Natural killer cell (primary cell): ENCODE data around the gene DCD. TPM values are rescaled to one million over a fixed set of nuclear protein-coding genes. Genes with fewer than 3 reads are reported as not detected.

Source experiments
- ATAC-seq, 3 donors: fragments of 150-1000 bp in 2 of 3; fragments of 200-7000 bp in 1 of 3; cut with Tn5 transposase; 1 replicate in 1 of 3; 2 replicates in 2 of 3; pipeline ENCODE4 v1.10.0; 2021; ENCODE audit warnings: mild to moderate bottlenecking in 2 of 3, moderate library complexity in 2 of 3
- DNase-seq, 2 donors: peaks; one replicate each; pipeline versions ENCODE4 v3.0.0 to v3.0.0-alpha.2; 2013 to 2021; ENCODE audit warnings: mixed read lengths in 1 of 2
- H3K27ac ChIP-seq: one replicate; pipeline ENCODE4 v1.5.1; 2013; ENCODE audit warnings: mild to moderate bottlenecking, low read length
- H3K27me3 ChIP-seq: one replicate; pipeline ENCODE4 v1.6.1; 2013; ENCODE audit warnings: low read length; ENCODE audit not compliant: control insufficient read depth, insufficient read depth
- H3K36me3 ChIP-seq: one replicate; pipeline ENCODE4 v1.6.1; 2013; ENCODE audit warnings: low read length; ENCODE audit not compliant: control insufficient read depth, insufficient read depth
- H3K4me1 ChIP-seq: one replicate; pipeline ENCODE4 v1.6.1; 2013; ENCODE audit warnings: low read length; ENCODE audit not compliant: control insufficient read depth, insufficient read depth
- H3K4me3 ChIP-seq: one replicate; pipeline ENCODE4 v1.5.1; 2013; ENCODE audit warnings: low read length
- H3K9me3 ChIP-seq: one replicate; pipeline ENCODE4 v1.6.1; 2013; ENCODE audit warnings: low read length; ENCODE audit not compliant: control insufficient read depth, insufficient read depth
- H3K27ac Mint-ChIP-seq, 2 donors: one replicate each; pipeline ENCODE4 v1.8.0; 2022; ENCODE audit warnings: mild to moderate bottlenecking in 2 of 2, mixed read lengths in 2 of 2, moderate library complexity in 1 of 2
- H3K27me3 Mint-ChIP-seq, 2 donors: one replicate each; pipeline ENCODE4 v1.8.0; 2022; ENCODE audit warnings: low read depth in 2 of 2, mixed read lengths in 2 of 2
- H3K36me3 Mint-ChIP-seq: one replicate; pipeline ENCODE4 v1.8.0; 2022; ENCODE audit warnings: mixed read lengths
- H3K4me1 Mint-ChIP-seq, 2 donors: one replicate each; pipeline ENCODE4 v1.8.0; 2022; ENCODE audit warnings: mixed read lengths in 2 of 2
- H3K4me3 Mint-ChIP-seq: one replicate; pipeline ENCODE4 v1.8.0; 2022; ENCODE audit warnings: mild to moderate bottlenecking, moderate library complexity, mixed read lengths
- H3K9me3 Mint-ChIP-seq, 2 donors: one replicate each; pipeline ENCODE4 v1.8.0; 2022; ENCODE audit warnings: mixed read lengths in 2 of 2
- WGBS: methylation state at CpG from one replicate; pipeline ENCODE4 v1.1.7; 2013; ENCODE audit warnings: missing lambda C conversion rate; ENCODE audit not compliant: insufficient coverage; 5-methylcytosine and 5-hydroxymethylcytosine counted together
- intact Hi-C: fragments of 100-400 bp; cut with micrococcal nuclease; formaldehyde crosslinking; loops from one replicate; pipeline ENCODE4 v1.14.2; 2022
- total RNA-seq, 4 donors: library from RNA; stranded (reverse); fragments of 120-200 nt in 1 of 4; gene quantifications; one replicate each; pipeline versions ENCODE4 v1.2.3 to v1.2.4, GENCODE V29; 2013 to 2022
- TF ChIP-seq, protein P1 (sequence below): fragments of 200-600 bp; IDR thresholded peaks from one replicate; pipeline ENCODE4 v1.8.0; 2022; ENCODE audit warnings: antibody characterized with exemption

Gene DCD
- total RNA-seq, 3 donors from 2014 or later (not counting 1 experiment from before 2014, with no cell fraction given): not detected

DNA sequence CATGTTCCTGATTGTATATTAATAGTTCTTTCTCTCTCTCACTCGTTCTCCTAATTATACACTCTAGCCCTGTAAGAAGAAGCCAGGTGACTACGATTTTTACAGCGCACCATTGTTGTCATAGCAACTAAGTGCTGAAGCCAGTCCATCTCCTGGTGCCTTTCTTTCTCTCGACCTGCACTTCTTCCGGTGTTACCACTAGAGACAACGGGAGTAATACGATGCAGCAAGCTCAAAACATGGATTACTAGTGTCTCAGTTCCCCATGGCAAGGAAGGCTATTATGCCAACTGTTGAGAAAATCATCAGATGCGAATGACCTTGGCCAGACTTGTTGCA lies 40.8 kb upstream of the DCD start:
- Mint-ChIP-seq H3K36me3 (no peaks in the 10 kb centered on the region), H3K9me3 (no peaks in the 10 kb centered on the region), H3K27ac (no peak overlapping the region), H3K4me1 (no peaks in the 10 kb centered on the region), H3K4me3 (no peak overlapping the region), H3K27me3 (peaks cover 42 to 61% of the 10 kb centered on the region in 2 donors)
- WGBS: 87% methylated on average over 8 of the region's 8 CpGs
- DNase-seq (no peak), ATAC-seq (no peak)
- Histone ChIP-seq H3K27me3 (peaks cover 6% of the 10 kb centered on the region), H3K36me3 (no peaks in the 10 kb centered on the region), H3K4me1 (no peaks in the 10 kb centered on the region), H3K4me3 (no peak overlapping the region), H3K27ac (no peak overlapping the region), H3K9me3 (no peaks in the 10 kb centered on the region)
- intact Hi-C loops: no loop called here
- TF ChIP-seq, protein P1, sequence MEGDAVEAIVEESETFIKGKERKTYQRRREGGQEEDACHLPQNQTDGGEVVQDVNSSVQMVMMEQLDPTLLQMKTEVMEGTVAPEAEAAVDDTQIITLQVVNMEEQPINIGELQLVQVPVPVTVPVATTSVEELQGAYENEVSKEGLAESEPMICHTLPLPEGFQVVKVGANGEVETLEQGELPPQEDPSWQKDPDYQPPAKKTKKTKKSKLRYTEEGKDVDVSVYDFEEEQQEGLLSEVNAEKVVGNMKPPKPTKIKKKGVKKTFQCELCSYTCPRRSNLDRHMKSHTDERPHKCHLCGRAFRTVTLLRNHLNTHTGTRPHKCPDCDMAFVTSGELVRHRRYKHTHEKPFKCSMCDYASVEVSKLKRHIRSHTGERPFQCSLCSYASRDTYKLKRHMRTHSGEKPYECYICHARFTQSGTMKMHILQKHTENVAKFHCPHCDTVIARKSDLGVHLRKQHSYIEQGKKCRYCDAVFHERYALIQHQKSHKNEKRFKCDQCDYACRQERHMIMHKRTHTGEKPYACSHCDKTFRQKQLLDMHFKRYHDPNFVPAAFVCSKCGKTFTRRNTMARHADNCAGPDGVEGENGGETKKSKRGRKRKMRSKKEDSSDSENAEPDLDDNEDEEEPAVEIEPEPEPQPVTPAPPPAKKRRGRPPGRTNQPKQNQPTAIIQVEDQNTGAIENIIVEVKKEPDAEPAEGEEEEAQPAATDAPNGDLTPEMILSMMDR: no peak

DNA sequence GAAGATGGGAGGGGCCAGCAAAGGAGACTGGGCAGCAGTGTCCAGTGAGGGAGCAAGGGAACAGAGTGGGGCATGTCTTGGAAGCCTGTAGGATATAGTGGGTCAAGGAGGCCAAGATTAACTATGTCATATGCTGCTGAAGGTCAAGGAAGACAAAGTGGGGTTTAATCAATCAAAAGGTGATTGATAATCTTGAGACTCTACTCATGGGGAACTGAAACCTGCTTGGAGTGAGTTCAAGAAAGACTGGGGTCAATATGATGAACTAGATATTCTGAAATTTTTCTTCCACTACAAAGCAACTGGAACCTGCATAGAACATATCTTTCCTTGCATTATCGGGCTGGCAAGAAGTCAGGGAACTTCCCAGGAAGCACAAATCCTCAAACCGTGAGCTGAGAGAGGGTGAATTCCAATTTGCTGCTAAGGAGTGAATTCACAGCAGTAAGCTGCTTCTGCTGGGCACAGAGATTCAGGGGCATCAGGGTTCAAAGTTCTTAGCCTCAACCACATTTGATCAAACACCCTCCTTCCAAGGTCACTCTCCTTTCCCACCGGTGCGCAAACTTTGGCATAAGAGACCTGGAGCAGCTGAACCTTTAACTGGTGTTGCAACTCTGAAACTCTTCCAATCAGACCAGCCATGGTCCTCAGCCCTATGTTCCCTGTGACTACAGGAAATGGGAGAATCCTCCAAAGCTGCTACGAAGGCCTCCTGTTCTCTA lies 40.3 kb upstream of the DCD start:
- DNase-seq: no peak
- Histone ChIP-seq H3K36me3 (no peaks in the 10 kb centered on the region), H3K27me3 (peaks cover 6% of the 10 kb centered on the region), H3K4me3 (no peak overlapping the region), H3K27ac (no peak overlapping the region), H3K4me1 (no peaks in the 10 kb centered on the region), H3K9me3 (no peaks in the 10 kb centered on the region)
- no peak for ATAC-seq
- H3K27me3 Mint-ChIP-seq: peaks cover 43 to 61% of the 10 kb centered on the region in 2 donors
- H3K4me1 Mint-ChIP-seq: no peaks in the 10 kb centered on the region
- TF ChIP-seq, protein P1: no peak
- H3K27ac Mint-ChIP-seq: no peak overlapping the region
- 93% methylated on average over 5 of the region's 5 CpGs for WGBS
- no peaks in the 10 kb centered on the region for H3K9me3 Mint-ChIP-seq
- intact Hi-C loops: no loop called here
- no peak overlapping the region for H3K4me3 Mint-ChIP-seq
- no peaks in the 10 kb centered on the region for H3K36me3 Mint-ChIP-seq

DNA sequence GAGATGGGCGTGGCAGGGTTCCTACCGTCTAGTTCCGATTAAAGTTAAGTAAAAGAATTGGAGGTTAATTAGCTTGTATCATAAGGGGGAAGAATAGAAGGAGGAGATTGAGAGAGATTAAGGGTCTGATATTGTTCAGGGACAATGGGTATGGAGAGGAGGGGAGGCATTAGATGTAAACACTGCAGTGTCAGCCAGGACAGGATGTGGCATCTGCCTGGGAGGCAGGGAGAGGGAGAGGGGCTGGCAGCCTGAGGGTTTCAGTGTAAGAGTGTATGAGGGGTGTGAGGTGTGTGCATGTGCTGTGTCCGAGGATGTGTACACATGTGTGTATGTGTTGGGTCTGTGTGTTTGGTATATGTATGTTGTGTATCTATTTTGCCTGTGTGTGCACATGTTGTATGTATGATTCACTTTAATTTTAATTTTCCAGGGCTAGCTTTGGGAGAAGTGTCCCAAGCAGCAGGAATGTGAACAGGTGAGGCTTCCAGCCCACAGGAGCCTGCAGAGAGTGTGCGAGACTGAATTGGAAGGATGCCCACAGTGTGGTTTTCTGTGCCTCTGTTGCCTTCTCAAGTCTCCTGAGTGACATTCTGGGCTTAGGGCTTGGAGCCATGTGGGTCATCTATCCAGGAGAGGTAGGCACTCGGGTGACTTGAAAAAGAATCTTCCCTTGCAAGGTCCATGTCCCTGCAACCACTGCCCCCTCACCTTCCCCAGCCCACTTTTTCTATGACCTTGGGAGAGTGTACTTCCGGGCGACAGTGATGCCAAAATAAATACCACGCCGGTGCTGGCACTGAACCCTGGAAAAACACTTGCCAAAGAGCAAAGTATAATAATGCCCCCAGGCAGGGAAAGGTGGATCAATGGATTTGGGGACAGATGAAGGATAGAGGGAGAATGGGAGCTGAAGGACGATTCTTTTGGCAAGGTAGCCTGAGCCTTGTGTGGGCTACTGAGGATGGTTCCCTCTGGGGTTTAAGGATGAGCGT lies 36.8 kb upstream of the DCD start:
- no peak for ATAC-seq

More for the DNA sequence above, 36.8 kb upstream of the DCD start:
- no peaks in the 10 kb centered on the region for H3K36me3 Mint-ChIP-seq
- H3K4me1 Mint-ChIP-seq: no peaks in the 10 kb centered on the region
- Histone ChIP-seq H3K36me3 (no peaks in the 10 kb centered on the region), H3K27me3 (peaks cover 3% of the 10 kb centered on the region), H3K27ac (no peak overlapping the region), H3K4me3 (no peak overlapping the region), H3K9me3 (no peaks in the 10 kb centered on the region), H3K4me1 (no peaks in the 10 kb centered on the region)
- H3K27me3 Mint-ChIP-seq: peaks cover 46 to 68% of the 10 kb centered on the region in 2 donors
- H3K27ac Mint-ChIP-seq: no peak overlapping the region
- intact Hi-C loops: no loop called here
- no peak overlapping the region for H3K4me3 Mint-ChIP-seq
- TF ChIP-seq, protein P1: no peak
- no peaks in the 10 kb centered on the region for H3K9me3 Mint-ChIP-seq
- no peak for DNase-seq
- 75% methylated on average over 11 of the region's 12 CpGs for WGBS
